GM18867 (cell line): ENCODE measurements around the gene GSTM1.
"Not testable (repeated sequence)": the region's sequence is repeated elsewhere in the genome, so short reads cannot be mapped to it uniquely, and the experiment has no call there.

Experiments used
- ATAC-seq: cut with Tn5 transposase; IDR thresholded peaks from one replicate; pipeline ENCODE4 v1.9.1; 2021; ENCODE audit warnings: mild to moderate bottlenecking, moderate library complexity; ENCODE audit not compliant: unreplicated experiment

GSTM1 gene

GRCh38 chr1:109659997-109660690 lies 27.5 kb upstream of the GSTM1 start:
- no peak for ATAC-seq

- ATAC-seq: not testable (repeated sequence)
Measured at GRCh38 chr1:109660691-109661026, 27.0 kb upstream of the GSTM1 start.

GRCh38 chr1:109661391-109661790 lies 26.2 kb upstream of the GSTM1 start:
- ATAC-seq: no peak

GRCh38 chr1:109664671-109665070 lies 22.9 kb upstream of the GSTM1 start:
- ATAC-seq: no peak

- peak; percentile 56 for ATAC-seq
Measured at GRCh38 chr1:109667452-109668122, 20.0 kb upstream of the GSTM1 start, which contains the start of gene GSTM2. GSTM2 (plus strand) TSS chr1:109668057; CDS start chr1:109668116, 59 bp downstream.

- no peak for ATAC-seq
Measured at GRCh38 chr1:109668123-109668775, 19.4 kb upstream of the GSTM1 start.

GRCh38 chr1:109669246-109669948 lies 18.2 kb upstream of the GSTM1 start:
- ATAC-seq: no peak

GRCh38 chr1:109669949-109670302 lies 17.7 kb upstream of the GSTM1 start:
- not testable (repeated sequence) for ATAC-seq

- ATAC-seq: no peak
Measured at GRCh38 chr1:109671067-109671466, 16.6 kb upstream of the GSTM1 start.

GRCh38 chr1:109673861-109674260 lies 13.8 kb upstream of the GSTM1 start:
- ATAC-seq: not testable (repeated sequence)

GRCh38 chr1:109676683-109677381 lies 10.8 kb upstream of the GSTM1 start:
- not testable (repeated sequence) for ATAC-seq

GRCh38 chr1:109677459-109677858 lies 10.2 kb upstream of the GSTM1 start:
- no peak for ATAC-seq

- ATAC-seq: not testable (repeated sequence)
Measured at GRCh38 chr1:109678637-109679036, 9.0 kb upstream of the GSTM1 start.

GRCh38 chr1:109684777-109685176 lies 2.8 kb upstream of the GSTM1 start:
- ATAC-seq: not testable (repeated sequence)

GRCh38 chr1:109685399-109685798 lies 2.2 kb upstream of the GSTM1 start:
- ATAC-seq: not testable (repeated sequence)

GRCh38 chr1:109685890-109686289 lies 1.7 kb upstream of the GSTM1 start:
- not testable (repeated sequence) for ATAC-seq

- not testable (repeated sequence) for ATAC-seq
Measured at GRCh38 chr1:109687109-109687508, 508 bp upstream of the GSTM1 start.

GRCh38 chr1:109689844-109690405 lies 2.3 kb downstream of the GSTM1 start:
- ATAC-seq: no peak

GRCh38 chr1:109691759-109692158 lies 4.1 kb downstream of the GSTM1 start:
- no peak for ATAC-seq

- not testable (repeated sequence) for ATAC-seq
Measured at GRCh38 chr1:109694400-109694799, 6.8 kb downstream of the GSTM1 start.
